ENCODE data around the gene C1QL4.

DNA sequence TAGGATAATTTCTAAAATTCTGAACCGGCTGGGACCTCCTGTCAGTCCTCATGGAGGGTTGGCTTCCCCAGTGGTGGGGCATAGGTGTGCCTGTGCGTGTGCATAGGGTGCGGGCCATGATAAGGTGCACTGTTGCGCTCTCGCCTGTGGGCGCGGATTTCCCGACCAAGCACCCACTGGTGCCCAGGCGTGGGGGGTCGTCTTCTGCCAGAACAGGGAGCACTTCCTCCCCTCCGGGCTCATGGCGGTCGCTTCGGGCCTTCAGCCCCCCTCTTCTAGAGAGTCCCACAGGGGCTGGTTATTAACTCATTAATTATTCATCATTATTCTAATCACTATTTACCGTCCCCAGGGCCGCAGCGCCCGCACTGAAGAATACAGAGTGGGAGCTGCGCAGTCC, 2.8 kb downstream of the C1QL4 start:
- TF ChIP-seq, protein P1, sequence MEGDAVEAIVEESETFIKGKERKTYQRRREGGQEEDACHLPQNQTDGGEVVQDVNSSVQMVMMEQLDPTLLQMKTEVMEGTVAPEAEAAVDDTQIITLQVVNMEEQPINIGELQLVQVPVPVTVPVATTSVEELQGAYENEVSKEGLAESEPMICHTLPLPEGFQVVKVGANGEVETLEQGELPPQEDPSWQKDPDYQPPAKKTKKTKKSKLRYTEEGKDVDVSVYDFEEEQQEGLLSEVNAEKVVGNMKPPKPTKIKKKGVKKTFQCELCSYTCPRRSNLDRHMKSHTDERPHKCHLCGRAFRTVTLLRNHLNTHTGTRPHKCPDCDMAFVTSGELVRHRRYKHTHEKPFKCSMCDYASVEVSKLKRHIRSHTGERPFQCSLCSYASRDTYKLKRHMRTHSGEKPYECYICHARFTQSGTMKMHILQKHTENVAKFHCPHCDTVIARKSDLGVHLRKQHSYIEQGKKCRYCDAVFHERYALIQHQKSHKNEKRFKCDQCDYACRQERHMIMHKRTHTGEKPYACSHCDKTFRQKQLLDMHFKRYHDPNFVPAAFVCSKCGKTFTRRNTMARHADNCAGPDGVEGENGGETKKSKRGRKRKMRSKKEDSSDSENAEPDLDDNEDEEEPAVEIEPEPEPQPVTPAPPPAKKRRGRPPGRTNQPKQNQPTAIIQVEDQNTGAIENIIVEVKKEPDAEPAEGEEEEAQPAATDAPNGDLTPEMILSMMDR (IDR thresholded peaks at IDR 0.05; ENCODE audit: borderline replicate concordance, extremely low read depth, low read length, poor library complexity, severe bottlenecking): no peak
- TF ChIP-seq EZH2 (IDR thresholded peaks at IDR 0.05; ENCODE audit: borderline replicate concordance, low read depth, low read length, severe bottlenecking): no peak
